Activated T-helper 1 cell treated with anti-CD3 and anti-CD28 coated beads, Interleukin-12 subunit alpha, Interleukin-12 subunit beta, Interleukin-2, Interleukin-4 antibody, amounts not matched to agents 30 ng/mL and 10 ng/mL and 1 ng/mL, durations not matched to agents 14 hours and 24 hours and 36 hours (primary cell): ENCODE measurements around the gene ROBO2. TPM values are rescaled to one million over a fixed set of nuclear protein-coding genes. Genes with fewer than 3 reads are reported as not detected.

Experiments used
- DNase-seq: peaks from one replicate; pipeline ENCODE4 v3.0.0; 2021; ENCODE audit warnings: low spot score
- H3K27ac Mint-ChIP-seq: one replicate; pipeline ENCODE4 v1.8.0; 2021; ENCODE audit warnings: mild to moderate bottlenecking, mixed read lengths
- H3K27me3 Mint-ChIP-seq: one replicate; pipeline ENCODE4 v1.8.0; 2022; ENCODE audit warnings: mild to moderate bottlenecking, moderate library complexity, mixed read lengths; ENCODE audit not compliant: insufficient read depth
- H3K36me3 Mint-ChIP-seq: one replicate; pipeline ENCODE4 v1.8.0; 2021; ENCODE audit warnings: low read depth, mixed read lengths
- H3K4me1 Mint-ChIP-seq: one replicate; pipeline ENCODE4 v1.8.0; 2021; ENCODE audit warnings: low read depth, mixed read lengths
- H3K4me3 Mint-ChIP-seq: one replicate; pipeline ENCODE4 v1.8.0; 2021; ENCODE audit warnings: mild to moderate bottlenecking, moderate library complexity, mixed read lengths
- H3K9me3 Mint-ChIP-seq: one replicate; pipeline ENCODE4 v1.8.0; 2021; ENCODE audit warnings: mixed read lengths
- intact Hi-C: fragments of 100-400 bp; cut with micrococcal nuclease; formaldehyde crosslinking; loops from one replicate; pipeline ENCODE4 v1.15.1; 2024
- total RNA-seq: library from RNA; stranded (reverse); gene quantifications from 2 replicates; pipeline ENCODE4 v1.2.3, GENCODE V29; 2022

ROBO2 gene
- total RNA-seq, 1 donor from 2014 or later, result not detected

GRCh38 chr3:77362936-77363335 is 323.0 kb downstream of the ROBO2 start:
- intact Hi-C loops, result no loop called here
- H3K4me1 Mint-ChIP-seq, result no peaks in the 10 kb centered on the region
- no peak overlapping the region for H3K27ac Mint-ChIP-seq
- no peak for DNase-seq
- H3K4me3 Mint-ChIP-seq, result no peak overlapping the region
- peaks cover 23% of the 10 kb centered on the region for H3K9me3 Mint-ChIP-seq
- H3K36me3 Mint-ChIP-seq, result no peaks in the 10 kb centered on the region
- H3K27me3 Mint-ChIP-seq, result no peaks in the 10 kb centered on the region

GRCh38 chr3:77365152-77365551 is 325.3 kb downstream of the ROBO2 start:
- no peak overlapping the region for H3K27ac Mint-ChIP-seq
- H3K9me3 Mint-ChIP-seq, result peaks cover 17% of the 10 kb centered on the region
- H3K4me1 Mint-ChIP-seq, result no peaks in the 10 kb centered on the region
- intact Hi-C loops, result no loop called here
- no peaks in the 10 kb centered on the region for H3K27me3 Mint-ChIP-seq
- no peaks in the 10 kb centered on the region for H3K36me3 Mint-ChIP-seq
- no peak for DNase-seq
- H3K4me3 Mint-ChIP-seq, result no peak overlapping the region

- Mint-ChIP-seq H3K9me3 (no peaks in the 10 kb centered on the region), H3K4me1 (no peaks in the 10 kb centered on the region), H3K4me3 (no peak overlapping the region), H3K27me3 (no peaks in the 10 kb centered on the region), H3K27ac (no peak overlapping the region), H3K36me3 (no peaks in the 10 kb centered on the region)
- intact Hi-C loops, result no loop called here
- DNase-seq, result no peak
These were observed 330.5 kb downstream of the ROBO2 start for GRCh38 chr3:77370413-77370812.

- H3K4me1 Mint-ChIP-seq, result no peaks in the 10 kb centered on the region
- H3K27ac Mint-ChIP-seq, result no peak overlapping the region
- no peak for DNase-seq
- no peak overlapping the region for H3K4me3 Mint-ChIP-seq
- no peaks in the 10 kb centered on the region for H3K9me3 Mint-ChIP-seq
- H3K36me3 Mint-ChIP-seq, result no peaks in the 10 kb centered on the region
- intact Hi-C loops, result no loop called here
- no peaks in the 10 kb centered on the region for H3K27me3 Mint-ChIP-seq
These were observed 332.1 kb downstream of the ROBO2 start for GRCh38 chr3:77372018-77372417.

GRCh38 chr3:77372634-77373346 is 332.9 kb downstream of the ROBO2 start:
- H3K9me3 Mint-ChIP-seq, result no peaks in the 10 kb centered on the region
- H3K4me3 Mint-ChIP-seq, result no peak overlapping the region
- H3K27ac Mint-ChIP-seq, result no peak overlapping the region
- H3K4me1 Mint-ChIP-seq, result no peaks in the 10 kb centered on the region
- H3K36me3 Mint-ChIP-seq, result no peaks in the 10 kb centered on the region
- H3K27me3 Mint-ChIP-seq, result no peaks in the 10 kb centered on the region
- intact Hi-C loops, result no loop called here
- DNase-seq, result no peak

GRCh38 chr3:77373619-77374018 is 333.7 kb downstream of the ROBO2 start:
- Mint-ChIP-seq H3K27ac (no peak overlapping the region), H3K9me3 (no peaks in the 10 kb centered on the region), H3K36me3 (no peaks in the 10 kb centered on the region), H3K4me3 (no peak overlapping the region), H3K4me1 (no peaks in the 10 kb centered on the region), H3K27me3 (no peaks in the 10 kb centered on the region)
- DNase-seq, result no peak
- intact Hi-C loops, result no loop called here

- Mint-ChIP-seq H3K36me3 (no peaks in the 10 kb centered on the region), H3K27me3 (no peaks in the 10 kb centered on the region)
These were observed 336.6 kb downstream of the ROBO2 start for GRCh38 chr3:77376511-77376910.

GRCh38 chr3:77377717-77378116 is 337.8 kb downstream of the ROBO2 start:
- intact Hi-C loops, result no loop called here
- Mint-ChIP-seq H3K27me3 (no peaks in the 10 kb centered on the region), H3K9me3 (peaks cover 8% of the 10 kb centered on the region), H3K4me3 (no peak overlapping the region), H3K27ac (no peak overlapping the region), H3K36me3 (no peaks in the 10 kb centered on the region), H3K4me1 (no peaks in the 10 kb centered on the region)
- no peak for DNase-seq

More at GRCh38 chr3:77376511-77376910, 336.6 kb downstream of the ROBO2 start:
- Mint-ChIP-seq H3K27ac (no peak overlapping the region), H3K9me3 (peaks cover 5% of the 10 kb centered on the region), H3K4me1 (no peaks in the 10 kb centered on the region), H3K4me3 (no peak overlapping the region)
- intact Hi-C loops, result no loop called here
- DNase-seq, result no peak

GRCh38 chr3:77380136-77380535 is 340.2 kb downstream of the ROBO2 start:
- Mint-ChIP-seq H3K4me1 (no peaks in the 10 kb centered on the region), H3K36me3 (no peaks in the 10 kb centered on the region), H3K4me3 (no peak overlapping the region), H3K9me3 (peaks cover 9% of the 10 kb centered on the region), H3K27ac (no peak overlapping the region), H3K27me3 (no peaks in the 10 kb centered on the region)
- no peak for DNase-seq
- intact Hi-C loops, result no loop called here

GRCh38 chr3:77381431-77381830 is 341.5 kb downstream of the ROBO2 start:
- Mint-ChIP-seq H3K9me3 (peaks cover 9% of the 10 kb centered on the region), H3K36me3 (no peaks in the 10 kb centered on the region), H3K27ac (no peak overlapping the region), H3K27me3 (no peaks in the 10 kb centered on the region), H3K4me3 (no peak overlapping the region), H3K4me1 (no peaks in the 10 kb centered on the region)
- DNase-seq, result no peak
- intact Hi-C loops, result no loop called here

- DNase-seq, result no peak
- H3K27me3 Mint-ChIP-seq, result no peaks in the 10 kb centered on the region
- no peak overlapping the region for H3K4me3 Mint-ChIP-seq
- intact Hi-C loops, result no loop called here
- H3K4me1 Mint-ChIP-seq, result no peaks in the 10 kb centered on the region
- H3K9me3 Mint-ChIP-seq, result peaks cover 6% of the 10 kb centered on the region
- H3K27ac Mint-ChIP-seq, result no peak overlapping the region
- no peaks in the 10 kb centered on the region for H3K36me3 Mint-ChIP-seq
These were observed 352.3 kb downstream of the ROBO2 start for GRCh38 chr3:77392181-77392580.

GRCh38 chr3:77394046-77394445 is 354.1 kb downstream of the ROBO2 start:
- Mint-ChIP-seq H3K9me3 (no peaks in the 10 kb centered on the region), H3K4me3 (no peak overlapping the region)

GRCh38 chr3:77404871-77405270 is 365.0 kb downstream of the ROBO2 start:
- Mint-ChIP-seq H3K27me3 (no peaks in the 10 kb centered on the region), H3K27ac (no peak overlapping the region), H3K36me3 (no peaks in the 10 kb centered on the region), H3K9me3 (no peaks in the 10 kb centered on the region), H3K4me1 (no peaks in the 10 kb centered on the region), H3K4me3 (no peak overlapping the region)
- no peak for DNase-seq
- intact Hi-C loops, result no loop called here

More at GRCh38 chr3:77394046-77394445, 354.1 kb downstream of the ROBO2 start:
- no peak overlapping the region for H3K27ac Mint-ChIP-seq
- no peaks in the 10 kb centered on the region for H3K4me1 Mint-ChIP-seq
- DNase-seq, result no peak
- no peaks in the 10 kb centered on the region for H3K27me3 Mint-ChIP-seq
- intact Hi-C loops, result no loop called here
- H3K36me3 Mint-ChIP-seq, result no peaks in the 10 kb centered on the region

GRCh38 chr3:77407441-77407840 is 367.5 kb downstream of the ROBO2 start:
- H3K4me1 Mint-ChIP-seq, result no peaks in the 10 kb centered on the region
- no peaks in the 10 kb centered on the region for H3K27me3 Mint-ChIP-seq
- DNase-seq, result no peak
- H3K9me3 Mint-ChIP-seq, result no peaks in the 10 kb centered on the region
- intact Hi-C loops, result no loop called here
- H3K27ac Mint-ChIP-seq, result no peak overlapping the region
- no peak overlapping the region for H3K4me3 Mint-ChIP-seq
- no peaks in the 10 kb centered on the region for H3K36me3 Mint-ChIP-seq
